ENCODE measurements around the gene LYZL2.
"Not testable (repeated sequence)": the region's sequence is repeated elsewhere in the genome, so short reads cannot be mapped to it uniquely, and the experiment has no call there.

GRCh38 chr10:30677616-30678015, 48.1 kb upstream of the LYZL2 start:
- TF ChIP-seq CTCF (IDR thresholded peaks at IDR 0.05; ENCODE audit: insufficient read depth, low read length); GABPA (IDR thresholded peaks at IDR 0.05; ENCODE audit: low read depth); REST (IDR thresholded peaks at IDR 0.05; ENCODE audit: insufficient replicate concordance, low read depth): not testable (repeated sequence)

Measured in HL-60 (cell line).